HepG2 (cell line): Measurements from ENCODE around the gene LRRC4C. TPM values are rescaled to one million over a fixed set of nuclear protein-coding genes. Genes with fewer than 3 reads are reported as not detected.

Experiments
- BRD4 ChIP-seq: sonication (generic); formaldehyde crosslinking; IDR thresholded peaks from 2 replicates; pipeline ENCODE4 v1.4.0; 2020; ENCODE audit warnings: missing genetic modification reagents
- DPF2 ChIP-seq: sonication (generic); formaldehyde crosslinking; IDR thresholded peaks from 2 replicates; pipeline ENCODE4 v1.4.0; 2020; ENCODE audit warnings: mild to moderate bottlenecking, low read depth, missing genetic modification reagents, borderline replicate concordance
- EZH2 ChIP-seq: conservative IDR thresholded peaks from 2 replicates; pipeline ENCODE4 v1.6.1; 2012; ENCODE audit warnings: mild to moderate bottlenecking, low read depth, low read length, moderate library complexity
- FOXO1 ChIP-seq: sonication (generic); formaldehyde crosslinking; IDR thresholded peaks from 2 replicates; pipeline ENCODE4 v1.4.0; 2020; ENCODE audit warnings: missing genetic modification reagents
- HMG20A ChIP-seq: IDR thresholded peaks from 2 replicates; pipeline ENCODE4 v1.6.1; 2016; ENCODE audit warnings: borderline replicate concordance
- NR2C2 ChIP-seq: sonication (generic); formaldehyde crosslinking; IDR thresholded peaks from 2 replicates; pipeline ENCODE4 v1.4.0; 2020; ENCODE audit warnings: missing genetic modification reagents, mild to moderate bottlenecking, moderate library complexity, borderline replicate concordance
- REL ChIP-seq: sonication (generic); formaldehyde crosslinking; conservative IDR thresholded peaks from 2 replicates; pipeline ENCODE4 v1.8.0; 2022; ENCODE audit warnings: mild to moderate bottlenecking, missing genetic modification reagents, moderate library complexity
- RXRA ChIP-seq: sonication (generic); formaldehyde crosslinking; IDR thresholded peaks from 2 replicates; pipeline ENCODE4 v1.5.1; 2020; ENCODE audit warnings: missing genetic modification reagents
- TBX2 ChIP-seq: sonication (generic); formaldehyde crosslinking; IDR thresholded peaks from 2 replicates; pipeline ENCODE4 v1.5.0; 2020; ENCODE audit warnings: missing genetic modification reagents, mild to moderate bottlenecking, borderline replicate concordance
- TCF7 ChIP-seq: sonication (generic); IDR thresholded peaks from 2 replicates; pipeline ENCODE4 v1.6.1; 2016; ENCODE audit warnings: antibody characterized with exemption, low read depth
- ZNF3 ChIP-seq: IDR thresholded peaks from 2 replicates; pipeline ENCODE4 v1.7.0; 2017; ENCODE audit warnings: inconsistent platforms
- ZNF557 ChIP-seq: sonication (generic); formaldehyde crosslinking; IDR thresholded peaks from 2 replicates; pipeline ENCODE4 v1.4.0; 2020; ENCODE audit warnings: missing genetic modification reagents
- ZNF687 ChIP-seq: sonication (generic); formaldehyde crosslinking; IDR thresholded peaks from 2 replicates; pipeline ENCODE4 v1.5.1; 2020; ENCODE audit warnings: mild to moderate bottlenecking, missing genetic modification reagents, moderate library complexity
- ZNF7 ChIP-seq: IDR thresholded peaks from 2 replicates; pipeline ENCODE4 v1.6.1; 2016; ENCODE audit warnings: missing biosample characterization, missing genetic modification reagents
- ZNF780A ChIP-seq: sonication (generic); formaldehyde crosslinking; IDR thresholded peaks from 2 replicates; pipeline ENCODE4 v1.8.0; 2022; ENCODE audit warnings: mild to moderate bottlenecking, missing genetic modification reagents, moderate library complexity
- polyA plus RNA-seq, 8 experiments: library from polyadenylated mRNA; depleted of rRNA in 3 of 8; stranded (reverse) in 7 of 8; unstranded in 1 of 8; fragments of >200 nt; fragmentation: Illumina TruSeq in 4 of 8; extraction: Trizol in 4 of 8; gene quantifications; 2 replicates each; pipeline versions ENCODE4 v1.2.1 to v1.2.3, GENCODE V29; 2011 to 2016; ENCODE audit warnings: low read depth in 4 of 8, missing spikeins in 1 of 8, mixed read lengths in 1 of 8; ENCODE audit not compliant: insufficient read depth in 1 of 8
- total RNA-seq, 5 experiments: library from RNA; depleted of rRNA; stranded (reverse); fragments of >200 nt; fragmentation: Illumina TruSeq; extraction: Trizol; gene quantifications; 2 replicates each; pipeline ENCODE4 v1.2.3, GENCODE V29; 2016; ENCODE audit warnings: low read depth in 1 of 5
- TF ChIP-seq, protein P1 (sequence below): IDR thresholded peaks from 2 replicates; pipeline ENCODE4 v1.6.1; 2016
- TF ChIP-seq, protein P2 (sequence below): sonication (generic); formaldehyde crosslinking; IDR thresholded peaks from 2 replicates; pipeline ENCODE4 v1.8.0; 2022; ENCODE audit warnings: mild to moderate bottlenecking, missing genetic modification reagents, borderline replicate concordance
- TF ChIP-seq, protein P3 (sequence below): sonication (generic); formaldehyde crosslinking; IDR thresholded peaks from 2 replicates; pipeline ENCODE4 v1.4.0; 2020; ENCODE audit warnings: missing genetic modification reagents; ENCODE audit errors: not compliant biosample characterization
- TF ChIP-seq, protein P4 (sequence below): sonication (generic); formaldehyde crosslinking; conservative IDR thresholded peaks from 2 replicates; pipeline ENCODE4 v1.5.0; 2020; ENCODE audit warnings: missing genetic modification reagents

Gene LRRC4C
- total and polyA plus RNA-seq, 2 of the 13 experiments (the other 11 are each of a cell fraction or from before 2014, with no cell fraction given), result not detected

GRCh38 chr11:41189701-41190436 is 269.6 kb downstream of the LRRC4C start (continued):
- TF ChIP-seq, protein P1, sequence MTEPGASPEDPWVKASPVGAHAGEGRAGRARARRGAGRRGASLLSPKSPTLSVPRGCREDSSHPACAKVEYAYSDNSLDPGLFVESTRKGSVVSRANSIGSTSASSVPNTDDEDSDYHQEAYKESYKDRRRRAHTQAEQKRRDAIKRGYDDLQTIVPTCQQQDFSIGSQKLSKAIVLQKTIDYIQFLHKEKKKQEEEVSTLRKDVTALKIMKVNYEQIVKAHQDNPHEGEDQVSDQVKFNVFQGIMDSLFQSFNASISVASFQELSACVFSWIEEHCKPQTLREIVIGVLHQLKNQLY, result no peak
- TF ChIP-seq ZNF780A (CRISPR knock-in tag), result no peak
- no peak for TF ChIP-seq RXRA
- no peak for TF ChIP-seq REL (CRISPR knock-in tag)
- no peak for TF ChIP-seq ZNF3 (CRISPR knock-in tag)
- TF ChIP-seq, protein P2, sequence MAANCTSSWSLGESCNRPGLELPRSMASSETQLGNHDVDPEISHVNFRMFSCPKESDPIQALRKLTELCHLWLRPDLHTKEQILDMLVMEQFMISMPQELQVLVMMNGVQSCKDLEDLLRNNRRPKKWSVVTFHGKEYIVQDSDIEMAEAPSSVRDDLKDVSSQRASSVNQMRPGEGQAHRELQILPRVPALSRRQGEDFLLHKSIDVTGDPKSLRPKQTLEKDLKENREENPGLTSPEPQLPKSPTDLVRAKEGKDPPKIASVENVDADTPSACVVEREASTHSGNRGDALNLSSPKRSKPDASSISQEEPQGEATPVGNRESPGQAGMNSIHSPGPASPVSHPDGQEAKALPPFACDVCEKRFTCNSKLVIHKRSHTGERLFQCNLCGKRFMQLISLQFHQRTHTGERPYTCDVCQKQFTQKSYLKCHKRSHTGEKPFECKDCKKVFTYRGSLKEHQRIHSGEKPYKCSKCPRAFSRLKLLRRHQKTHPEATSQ (CRISPR knock-in tag), result no peak
- TF ChIP-seq FOXO1 (CRISPR knock-in tag), result peak; percentile 90
- no peak for TF ChIP-seq EZH2
- TF ChIP-seq, protein P3, sequence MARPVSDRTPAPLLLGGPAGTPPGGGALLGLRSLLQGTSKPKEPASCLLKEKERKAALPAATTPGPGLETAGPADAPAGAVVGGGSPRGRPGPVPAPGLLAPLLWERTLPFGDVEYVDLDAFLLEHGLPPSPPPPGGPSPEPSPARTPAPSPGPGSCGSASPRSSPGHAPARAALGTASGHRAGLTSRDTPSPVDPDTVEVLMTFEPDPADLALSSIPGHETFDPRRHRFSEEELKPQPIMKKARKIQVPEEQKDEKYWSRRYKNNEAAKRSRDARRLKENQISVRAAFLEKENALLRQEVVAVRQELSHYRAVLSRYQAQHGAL (CRISPR knock-in tag), result no peak
- TF ChIP-seq BRD4 (CRISPR knock-in tag), result no peak
- TF ChIP-seq TBX2 (CRISPR knock-in tag), result peak; percentile 74; the same call in 1 of the 2 replicates
- no peak for TF ChIP-seq NR2C2
- no peak for TF ChIP-seq ZNF687
- TF ChIP-seq DPF2 (CRISPR knock-in tag), result peak; percentile 44; the same call in 1 of the 2 replicates
- peak; percentile 35; the same call in 1 of the 2 replicates for TF ChIP-seq HMG20A (CRISPR knock-in tag)
- TF ChIP-seq, protein P4, sequence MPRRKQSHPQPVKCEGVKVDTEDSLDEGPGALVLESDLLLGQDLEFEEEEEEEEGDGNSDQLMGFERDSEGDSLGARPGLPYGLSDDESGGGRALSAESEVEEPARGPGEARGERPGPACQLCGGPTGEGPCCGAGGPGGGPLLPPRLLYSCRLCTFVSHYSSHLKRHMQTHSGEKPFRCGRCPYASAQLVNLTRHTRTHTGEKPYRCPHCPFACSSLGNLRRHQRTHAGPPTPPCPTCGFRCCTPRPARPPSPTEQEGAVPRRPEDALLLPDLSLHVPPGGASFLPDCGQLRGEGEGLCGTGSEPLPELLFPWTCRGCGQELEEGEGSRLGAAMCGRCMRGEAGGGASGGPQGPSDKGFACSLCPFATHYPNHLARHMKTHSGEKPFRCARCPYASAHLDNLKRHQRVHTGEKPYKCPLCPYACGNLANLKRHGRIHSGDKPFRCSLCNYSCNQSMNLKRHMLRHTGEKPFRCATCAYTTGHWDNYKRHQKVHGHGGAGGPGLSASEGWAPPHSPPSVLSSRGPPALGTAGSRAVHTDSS, result no peak
- no peak for TF ChIP-seq ZNF557 (CRISPR knock-in tag)
- TF ChIP-seq ZNF7 (CRISPR knock-in tag), result no peak
- 0 out of 2 replicates have a peak, but pooled peaks have one; percentile 8 for TF ChIP-seq TCF7
